Common myeloid progenitor, CD34-positive (primary cell): ENCODE results near the gene IFI35.
"Not testable (repeated sequence)": the region's sequence is repeated elsewhere in the genome, so short reads cannot be mapped to it uniquely, and the experiment has no call there.

ENCODE experiments used
- CTCF ChIA-PET: fragments of 350-600 bp; sonication (Branson Sonifier 250); formaldehyde crosslinking; loops from one replicate; lab custom pipeline; 2021; ENCODE audit warnings: antibody characterized with exemption; lab: Charles Lee
- POLR2A ChIA-PET: fragments of 350-600 bp; sonication (Branson Sonifier 250); formaldehyde crosslinking; loops from one replicate; lab custom pipeline; 2021; ENCODE audit warnings: antibody characterized with exemption; lab: Charles Lee
- DNase-seq, 3 donors: peaks; one replicate each; pipeline versions ENCODE4 v3.0.0 to v3.0.0-alpha.2; 2013
- H3K27ac ChIP-seq, 2 experiments: 1 replicate in 1 of 2; 2 replicates in 1 of 2; pipeline ENCODE4 v1.7.0; 2013; ENCODE audit warnings: inconsistent platforms in 2 of 2, low read length in 2 of 2, mild to moderate bottlenecking in 2 of 2, low read depth in 1 of 2, moderate library complexity in 1 of 2; ENCODE audit not compliant: severe bottlenecking in 2 of 2, insufficient read depth in 1 of 2, poor library complexity in 1 of 2
- H3K27me3 ChIP-seq, 5 experiments: replicated peaks in 2 of 5; 1 replicate in 3 of 5; 2 replicates in 2 of 5; pipeline versions ENCODE4 v1.6.1 to v1.7.0; 2013; ENCODE audit warnings: low read length in 4 of 5, mild to moderate bottlenecking in 2 of 5, moderate library complexity in 2 of 5, inconsistent platforms in 1 of 5; ENCODE audit not compliant: insufficient read depth in 5 of 5, control insufficient read depth in 4 of 5
- H3K36me3 ChIP-seq, 4 experiments: 1 replicate in 2 of 4; 2 replicates in 2 of 4; pipeline versions ENCODE4 v1.6.1 to v1.7.0; 2013; ENCODE audit warnings: low read length in 3 of 4, control low read depth in 1 of 4, mild to moderate bottlenecking in 1 of 4; ENCODE audit not compliant: control insufficient read depth in 4 of 4, insufficient read depth in 4 of 4
- H3K4me1 ChIP-seq, 4 experiments: 1 replicate in 3 of 4; 2 replicates in 1 of 4; pipeline versions ENCODE4 v1.6.1 to v1.7.1; 2013; ENCODE audit warnings: low read length in 3 of 4, mild to moderate bottlenecking in 3 of 4, control low read depth in 1 of 4, inconsistent platforms in 1 of 4, moderate library complexity in 1 of 4; ENCODE audit not compliant: control insufficient read depth in 4 of 4, insufficient read depth in 4 of 4; ENCODE audit errors: control extremely low read depth in 1 of 4
- H3K4me3 ChIP-seq, 7 experiments: 1 replicate in 4 of 7; 2 replicates in 3 of 7; pipeline versions ENCODE4 v1.5.1 to v1.7.0; 2013; ENCODE audit warnings: mild to moderate bottlenecking in 7 of 7, low read length in 6 of 7, moderate library complexity in 6 of 7, inconsistent platforms in 2 of 7, low read depth in 2 of 7, control low read depth in 1 of 7; ENCODE audit not compliant: insufficient read depth in 4 of 7, control insufficient read depth in 1 of 7; ENCODE audit errors: extremely low read depth in 1 of 7
- H3K9me3 ChIP-seq, 5 experiments: 1 replicate in 4 of 5; 2 replicates in 1 of 5; pipeline versions ENCODE4 v1.6.1 to v1.7.1; 2013; ENCODE audit warnings: low read length in 4 of 5, mild to moderate bottlenecking in 2 of 5, inconsistent platforms in 1 of 5, low read depth in 1 of 5, moderate library complexity in 1 of 5; ENCODE audit not compliant: control insufficient read depth in 4 of 5, insufficient read depth in 2 of 5; ENCODE audit errors: control extremely low read depth in 1 of 5
- WGBS: methylation state at CpG from one replicate; pipeline ENCODE4 v1.1.5; 2013; ENCODE audit not compliant: insufficient coverage; 5-methylcytosine and 5-hydroxymethylcytosine counted together

IFI35 gene

GRCh38 chr17:42997390-42997983 is 9.1 kb upstream of the IFI35 start:
- no peak for DNase-seq
- Histone ChIP-seq H3K4me1 (peaks cover 4 to 27% (median 19%) of the 10 kb centered on the region in 4 experiments), H3K27ac (peak overlapping the region in 1 of 2 experiments; percentile 64), H3K27me3 (no peaks in the 10 kb centered on the region), H3K4me3 (peak overlapping the region in 6 of 7 experiments; percentile 25 to 93 (median 72)), H3K36me3 (peaks cover 7 to 47% (median 38%) of the 10 kb centered on the region in 4 experiments), H3K9me3 (no peaks in the 10 kb centered on the region)
- POLR2A ChIA-PET: interaction anchor here (0.6 to 1.5 kb wide), 12 partner anchors 10 to 604 kb away, joined by 3 to 11 read pairs (median 3); partner anchors contain the start of genes AARSD1 and NBR1
- CTCF ChIA-PET: interaction anchor here (0.8 to 2.8 kb wide), 11 partner anchors 9 to 153 kb away, joined by 3 to 12 read pairs (median 4); partner anchors contain the start of genes AARSD1, AOC2, IFI35 and RUNDC1
- WGBS: 36% methylated on average over 2 of the region's 5 CpGs

- H3K9me3 ChIP-seq: no peaks in the 10 kb centered on the region
- H3K27me3 ChIP-seq: no peaks in the 10 kb centered on the region
- CTCF ChIA-PET: interaction anchor here (0.8 to 2.8 kb wide), 13 partner anchors 8 to 154 kb away, joined by 3 to 12 read pairs (median 4); partner anchors contain the start of genes AARSD1, AOC2, IFI35 and RUNDC1
- peaks cover 2 to 47% (median 37%) of the 10 kb centered on the region in 4 experiments for H3K36me3 ChIP-seq
- POLR2A ChIA-PET: interaction anchor here (0.5 to 1.5 kb wide), 12 partner anchors 9 to 604 kb away, joined by 3 to 11 read pairs (median 3); partner anchors contain the start of genes AARSD1 and NBR1
- WGBS: under 1% methylated on average over 42 of the region's 49 CpGs
- peak within 1 kb of the TSS; percentile 97 to 99 for H3K27ac ChIP-seq
- peak within 1 kb of the TSS; percentile 75 to 97 (median 93) for H3K4me3 ChIP-seq
- H3K4me1 ChIP-seq: peaks cover 4 to 27% (median 19%) of the 10 kb centered on the region in 4 experiments
- peak; percentile 100 for DNase-seq
Observed at GRCh38 chr17:42997984-42998938, 8.3 kb upstream of the IFI35 start, which contains the start of gene RPL27. Gene RPL27 (plus strand): TSS chr17:42998419. CDS start chr17:42998751, 332 bp downstream.

- Histone ChIP-seq H3K36me3 (peaks cover 2 to 50% (median 38%) of the 10 kb centered on the region in 4 experiments), H3K9me3 (no peaks in the 10 kb centered on the region), H3K27me3 (no peaks in the 10 kb centered on the region), H3K4me3 (peak overlapping the region; percentile 75 to 97 (median 93)), H3K4me1 (peaks cover 4 to 27% (median 19%) of the 10 kb centered on the region in 4 experiments), H3K27ac (peak overlapping the region; percentile 97 to 99)
- POLR2A ChIA-PET: interaction anchor here (0.5 to 1.5 kb wide), 4 partner anchors 8 to 369 kb away, joined by 3 to 11 read pairs (median 4); partner anchors contain the start of gene AARSD1
- 27% methylated on average over 7 of the region's 10 CpGs for WGBS
- CTCF ChIA-PET: interaction anchor here (0.8 to 2.8 kb wide), 5 partner anchors 9 to 155 kb away, joined by 3 to 12 read pairs (median 9); partner anchors contain the start of gene AOC2
- no peak for DNase-seq
Observed at GRCh38 chr17:42999003-42999525, 7.5 kb upstream of the IFI35 start.

- Histone ChIP-seq H3K27ac (peak overlapping the region in 1 of 2 experiments; percentile 61), H3K4me1 (peaks cover 4 to 27% (median 19%) of the 10 kb centered on the region in 4 experiments), H3K36me3 (peaks cover 4 to 44% (median 35%) of the 10 kb centered on the region in 4 experiments)
- H3K27me3 ChIP-seq, H3K9me3 ChIP-seq, H3K4me3 ChIP-seq, POLR2A ChIA-PET, DNase-seq: not testable (repeated sequence)
- CTCF ChIA-PET: interaction anchor here (1.0 to 1.3 kb wide), 2 partner anchors 18 to 21 kb away, joined by 4 to 5 read pairs; partner anchors contain the start of gene VAT1
- 97% methylated on average over 13 of the region's 13 CpGs for WGBS
Observed at GRCh38 chr17:43000894-43001293, 5.7 kb upstream of the IFI35 start.

- H3K27ac ChIP-seq: peak overlapping the region in 1 of 2 experiments; percentile 62
- 97% methylated on average over 4 of the region's 5 CpGs for WGBS
Observed at GRCh38 chr17:43003542-43004172, 2.9 kb upstream of the IFI35 start.

GRCh38 chr17:43010667-43011308 is 4.2 kb downstream of the IFI35 start:
- ChIA-PET CTCF (no interaction called here), POLR2A (no interaction called here)
- no peak overlapping the region for H3K27ac ChIP-seq
- WGBS: 94% methylated on average over 5 of the region's 5 CpGs
- H3K27me3 ChIP-seq: no peaks in the 10 kb centered on the region
- no peak for DNase-seq
- H3K36me3 ChIP-seq: peaks cover 2 to 35% (median 25%) of the 10 kb centered on the region in 4 experiments
- H3K9me3 ChIP-seq: no peaks in the 10 kb centered on the region
- peaks cover 0 to 29% (median 10%) of the 10 kb centered on the region in 4 experiments for H3K4me1 ChIP-seq
- no peak overlapping the region for H3K4me3 ChIP-seq

More at GRCh38 chr17:43003542-43004172, 2.9 kb upstream of the IFI35 start:
- no peak overlapping the region for H3K4me3 ChIP-seq
- CTCF ChIA-PET: no interaction called here
- no peaks in the 10 kb centered on the region for H3K27me3 ChIP-seq
- POLR2A ChIA-PET: no interaction called here
- H3K9me3 ChIP-seq: no peaks in the 10 kb centered on the region
- DNase-seq: no peak
- peaks cover 4 to 30% (median 22%) of the 10 kb centered on the region in 4 experiments for H3K4me1 ChIP-seq
- peaks cover 4 to 44% (median 35%) of the 10 kb centered on the region in 4 experiments for H3K36me3 ChIP-seq
